ENCODE measurements around the gene D2HGDH. TPM values are rescaled to one million over a fixed set of nuclear protein-coding genes. Genes with fewer than 3 reads are reported as not detected.
"Not testable (repeated sequence)": the region's sequence is repeated elsewhere in the genome, so short reads cannot be mapped to it uniquely, and the experiment has no call there.

The D2HGDH gene
- total and polyA plus RNA-seq, 5 donors: 16.0 to 22.3 (median 16.9) TPM

DNA sequence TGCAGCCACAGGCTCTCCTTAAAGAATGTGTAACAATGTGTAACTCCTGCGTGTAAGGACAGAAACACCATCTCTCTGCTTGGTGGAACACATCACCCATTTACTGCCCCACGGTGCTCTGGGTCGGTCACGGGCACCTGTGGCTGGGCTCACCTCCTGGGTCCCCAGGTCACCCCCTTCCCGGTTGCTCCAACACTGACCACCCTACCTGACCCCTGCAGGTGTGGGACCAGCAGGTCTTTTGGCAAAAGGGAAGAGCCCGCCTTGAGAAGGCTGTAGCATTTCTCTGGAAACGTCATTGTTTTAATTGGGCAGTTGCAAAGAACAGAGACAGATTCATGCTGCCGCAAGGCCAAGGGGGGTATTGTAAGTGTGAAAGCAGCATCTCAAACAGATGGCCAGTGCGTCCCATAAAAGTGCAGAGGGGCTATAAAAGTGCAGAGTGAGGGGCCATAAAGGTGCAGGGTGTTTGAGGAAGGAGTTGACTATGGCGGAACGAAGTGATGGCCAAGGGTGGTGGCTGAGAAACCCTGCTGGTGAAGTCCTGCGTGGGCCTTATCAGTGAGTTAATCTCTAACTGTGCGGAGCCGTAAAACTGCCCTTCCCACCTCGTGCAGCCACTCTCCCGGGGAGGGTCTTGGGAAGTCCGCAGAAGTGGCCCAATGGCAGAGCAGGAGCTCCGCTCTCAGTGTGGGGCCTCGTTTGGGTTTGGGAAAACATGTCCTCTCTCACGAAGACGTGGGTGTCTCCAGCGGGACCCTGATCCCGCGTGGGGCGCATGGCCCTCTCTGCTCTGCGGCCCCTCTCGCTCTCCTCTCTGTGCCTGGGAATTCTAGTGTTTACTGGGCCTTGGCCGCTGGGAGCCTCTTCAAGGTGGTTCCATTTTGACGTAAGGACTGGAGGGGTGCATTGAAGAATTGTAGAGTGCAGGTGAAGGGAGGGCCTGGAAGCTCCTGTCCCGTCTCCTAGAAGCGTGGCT, 60.9 kb downstream of the D2HGDH start:
- H3K9me3 ChIP-seq (ENCODE audit: control insufficient read depth, low read length): no peaks in the 10 kb centered on the region
- no peak for DNase-seq
- no peak for ATAC-seq

DNA sequence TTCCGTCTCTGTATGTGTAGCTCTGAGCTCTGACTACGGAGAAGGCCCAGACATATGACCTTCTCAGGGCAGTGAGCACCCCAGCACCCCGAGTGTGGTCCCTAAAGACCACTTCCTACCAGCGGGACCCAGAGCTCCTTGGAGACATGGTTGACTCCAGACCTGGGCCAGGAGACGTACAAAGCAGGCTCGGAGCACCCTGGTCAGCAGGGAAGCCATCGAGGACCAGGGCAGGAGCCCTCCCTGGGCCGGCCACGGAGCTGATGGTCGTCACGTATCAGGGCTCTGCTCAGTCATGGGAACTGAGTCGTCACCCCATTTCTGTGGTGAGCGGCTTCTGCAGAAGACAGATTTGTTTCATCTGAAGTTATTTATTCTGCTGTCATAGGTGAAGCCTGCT, 61.8 kb downstream of the D2HGDH start:
- DNase-seq (no peak), ATAC-seq (no peak)
- intact Hi-C loops (cut with DNase I): no loop called here

More for the DNA sequence above, 60.9 kb downstream of the D2HGDH start:
- WGBS: 84% methylated on average over 31 of the region's 31 CpGs
- Histone ChIP-seq H3K4me1 (ENCODE audit: control insufficient read depth, insufficient read depth, low read length) (no peaks in the 10 kb centered on the region), H3K4me3 (ENCODE audit: low read length) (no peak overlapping the region), H3K27me3 (ENCODE audit: control insufficient read depth, insufficient read depth) (no peaks in the 10 kb centered on the region), H3K27ac (ENCODE audit: low read length) (no peak overlapping the region)
- intact Hi-C loops (cut with DNase I): no loop called here

DNA sequence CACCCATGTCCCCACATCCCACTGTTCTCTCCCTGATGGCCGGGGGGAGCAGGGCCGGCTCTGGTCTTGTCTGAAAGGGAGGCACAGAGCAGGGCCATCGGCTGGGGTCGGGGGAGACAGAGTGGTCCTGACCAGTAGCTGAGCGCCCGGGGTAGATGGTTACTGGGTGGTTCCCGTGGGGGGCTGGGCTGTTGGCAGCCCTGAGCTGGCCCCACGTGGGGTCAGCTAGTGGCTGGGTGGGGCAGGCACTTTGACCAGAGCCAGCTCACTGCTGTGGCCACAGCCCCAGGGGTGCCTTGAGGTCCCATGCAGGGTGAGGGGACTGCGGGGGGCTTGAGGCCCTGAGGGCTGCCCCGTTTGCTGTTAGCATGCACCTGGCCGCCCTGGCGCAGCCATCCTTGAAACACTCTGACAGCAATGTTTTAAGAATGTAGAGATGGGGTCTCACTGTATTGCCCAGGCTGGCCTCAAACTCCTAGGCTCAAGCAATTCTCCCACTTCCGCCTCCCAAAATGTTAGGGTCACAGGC, 62.2 kb downstream of the D2HGDH start:
- H3K27me3 ChIP-seq (ENCODE audit: control insufficient read depth, insufficient read depth): no peaks in the 10 kb centered on the region
- no peak overlapping the region for H3K27ac ChIP-seq (ENCODE audit: low read length)
- WGBS: 90% methylated on average over 13 of the region's 13 CpGs
- H3K9me3 ChIP-seq (ENCODE audit: control insufficient read depth, low read length): no peaks in the 10 kb centered on the region
- intact Hi-C loops (cut with DNase I): no loop called here
- no peak overlapping the region for H3K4me3 ChIP-seq (ENCODE audit: low read length)
- peak in 2 of 3 donors; percentile 14 to 46 for DNase-seq
- ATAC-seq: no peak
- no peaks in the 10 kb centered on the region for H3K4me1 ChIP-seq (ENCODE audit: control insufficient read depth, insufficient read depth, low read length)

More for the DNA sequence above, 61.8 kb downstream of the D2HGDH start:
- no peaks in the 10 kb centered on the region for H3K9me3 ChIP-seq (ENCODE audit: control insufficient read depth, low read length)
- no peak overlapping the region for H3K27ac ChIP-seq (ENCODE audit: low read length)
- WGBS: 94% methylated on average over 13 of the region's 13 CpGs
- no peaks in the 10 kb centered on the region for H3K27me3 ChIP-seq (ENCODE audit: control insufficient read depth, insufficient read depth)
- no peaks in the 10 kb centered on the region for H3K4me1 ChIP-seq (ENCODE audit: control insufficient read depth, insufficient read depth, low read length)
- no peak overlapping the region for H3K4me3 ChIP-seq (ENCODE audit: low read length)

DNA sequence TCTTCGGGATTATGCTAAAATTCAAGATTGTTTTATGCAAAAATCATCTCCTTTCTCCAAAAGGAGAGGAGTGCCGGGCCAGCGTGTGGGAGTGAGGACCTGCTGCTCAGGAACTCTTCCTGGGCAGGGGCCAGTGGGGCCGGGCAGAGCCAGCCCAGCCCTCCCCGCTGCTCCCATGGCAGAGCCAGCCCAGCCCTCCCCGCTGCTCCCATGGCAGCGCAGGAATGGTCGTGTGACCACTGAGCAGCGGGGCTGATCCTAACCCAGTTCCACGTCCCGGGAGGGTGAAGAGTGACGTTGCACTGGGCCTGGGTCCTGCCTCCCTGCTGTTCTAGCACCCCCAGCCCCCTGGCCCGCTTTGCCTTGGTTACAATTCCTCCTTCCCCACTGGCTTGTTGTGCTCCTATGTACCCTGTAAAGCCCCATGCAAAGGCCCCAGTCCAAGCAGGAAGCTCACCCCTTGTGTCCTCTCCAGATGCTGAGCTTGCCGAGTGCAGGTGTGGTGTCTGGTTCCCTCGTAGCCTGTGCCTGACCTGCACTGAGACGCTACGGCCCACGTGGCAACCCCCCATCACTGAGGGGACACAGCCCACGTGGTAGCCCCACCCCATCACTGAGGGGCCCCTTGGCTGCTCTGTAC, 63.1 kb downstream of the D2HGDH start:
- no peaks in the 10 kb centered on the region for H3K27me3 ChIP-seq (ENCODE audit: control insufficient read depth, insufficient read depth)
- ATAC-seq: no peak
- H3K9me3 ChIP-seq (ENCODE audit: control insufficient read depth, low read length): no peaks in the 10 kb centered on the region
- intact Hi-C loops (cut with DNase I): no loop called here
- no peak overlapping the region for H3K4me3 ChIP-seq (ENCODE audit: low read length)
- H3K4me1 ChIP-seq (ENCODE audit: control insufficient read depth, insufficient read depth, low read length): no peaks in the 10 kb centered on the region
- peak in 2 of 3 donors; percentile 35 to 52 for DNase-seq
- H3K27ac ChIP-seq (ENCODE audit: low read length): no peak overlapping the region
- WGBS: 77% methylated on average over 19 of the region's 19 CpGs

DNA sequence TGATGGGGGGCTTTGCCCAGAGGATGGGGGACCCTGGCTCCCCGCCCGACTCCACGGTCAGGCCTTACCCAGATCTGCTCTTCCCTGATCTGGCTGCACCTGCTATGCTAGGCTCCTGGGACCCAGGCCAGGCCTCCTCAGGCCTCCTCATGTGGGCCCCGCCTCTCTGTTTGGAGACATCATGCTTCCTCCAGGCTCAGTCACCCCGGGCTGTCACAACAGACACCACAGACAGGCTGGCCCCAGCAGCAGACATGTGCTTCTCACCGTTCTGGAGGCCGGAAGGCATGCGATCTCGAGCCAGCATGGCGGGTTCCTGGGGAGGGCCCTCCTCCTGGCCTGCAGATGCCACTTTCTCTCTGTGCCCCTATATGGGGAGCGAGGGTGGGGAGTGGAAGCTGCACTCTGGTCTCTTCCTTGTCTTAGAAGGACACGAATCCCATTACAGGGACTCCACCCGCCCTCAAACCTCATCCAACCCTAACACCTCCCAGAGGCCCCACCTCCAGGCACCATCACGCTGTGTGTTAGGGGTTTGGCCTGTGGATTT, 63.7 kb downstream of the D2HGDH start:
- Histone ChIP-seq H3K27ac (ENCODE audit: low read length) (no peak overlapping the region), H3K9me3 (ENCODE audit: control insufficient read depth, low read length) (no peaks in the 10 kb centered on the region), H3K4me1 (ENCODE audit: control insufficient read depth, insufficient read depth, low read length) (no peaks in the 10 kb centered on the region), H3K27me3 (ENCODE audit: control insufficient read depth, insufficient read depth) (no peaks in the 10 kb centered on the region), H3K4me3 (ENCODE audit: low read length) (no peak overlapping the region)
- DNase-seq (peak in 2 of 3 donors; percentile 13 to 48), ATAC-seq (no peak)
- intact Hi-C loops (cut with DNase I): no loop called here
- WGBS: 82% methylated on average over 14 of the region's 14 CpGs

DNA sequence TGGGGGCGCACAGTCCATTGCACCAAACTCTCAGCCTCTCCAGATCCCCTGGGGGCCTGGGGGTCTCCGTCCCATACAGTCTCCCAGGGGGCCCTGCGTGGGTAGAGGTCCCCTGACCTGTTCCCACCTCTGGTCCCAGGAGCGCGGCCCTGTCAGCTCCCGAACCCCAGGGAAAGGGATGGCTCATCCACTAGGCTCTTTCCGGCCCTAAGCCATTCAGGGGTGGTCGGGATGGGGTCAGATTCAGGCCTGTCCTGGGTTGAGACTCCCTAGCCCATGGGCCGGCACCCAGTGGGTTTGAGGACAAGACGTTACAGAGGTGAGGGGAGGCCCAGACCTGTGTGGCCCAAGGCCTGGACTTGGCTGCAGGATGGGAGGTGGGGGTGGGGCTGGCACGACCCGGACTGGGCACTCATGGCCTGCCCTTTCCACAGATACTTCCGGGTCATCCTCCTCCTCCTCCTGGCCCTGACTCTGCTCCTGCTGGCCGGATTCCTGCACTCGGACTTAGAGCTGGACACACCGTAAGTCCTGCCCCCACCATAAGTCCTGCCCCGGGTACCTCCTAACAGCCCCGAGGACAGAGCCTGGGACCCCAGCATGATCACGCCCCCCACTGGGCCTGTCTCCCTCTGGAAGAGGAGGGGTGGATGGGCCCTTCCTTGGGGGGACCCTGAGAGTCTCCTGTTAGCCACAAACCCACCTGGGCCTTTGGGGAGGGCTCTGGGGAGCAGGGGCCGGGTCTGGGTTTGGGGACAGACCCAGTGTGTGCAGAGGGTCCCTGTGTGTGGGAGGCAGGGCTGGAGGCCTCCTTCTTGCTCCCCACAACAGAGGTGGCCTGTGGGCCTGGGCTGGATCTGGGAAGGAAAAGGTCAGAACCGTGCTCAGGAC, 64.4 kb downstream of the D2HGDH start:
- H3K9me3 ChIP-seq (ENCODE audit: control insufficient read depth, low read length): no peaks in the 10 kb centered on the region
- no peaks in the 10 kb centered on the region for H3K4me1 ChIP-seq (ENCODE audit: control insufficient read depth, insufficient read depth, low read length)
- DNase-seq (peak; percentile 8 to 35 (median 31)), ATAC-seq (no peak)
- H3K27me3 ChIP-seq (ENCODE audit: control insufficient read depth, insufficient read depth): no peaks in the 10 kb centered on the region
- 91% methylated on average over 21 of the region's 21 CpGs for WGBS
- no peak overlapping the region for H3K27ac ChIP-seq (ENCODE audit: low read length)
- intact Hi-C loops (cut with DNase I): no loop called here
- no peak overlapping the region for H3K4me3 ChIP-seq (ENCODE audit: low read length)

DNA sequence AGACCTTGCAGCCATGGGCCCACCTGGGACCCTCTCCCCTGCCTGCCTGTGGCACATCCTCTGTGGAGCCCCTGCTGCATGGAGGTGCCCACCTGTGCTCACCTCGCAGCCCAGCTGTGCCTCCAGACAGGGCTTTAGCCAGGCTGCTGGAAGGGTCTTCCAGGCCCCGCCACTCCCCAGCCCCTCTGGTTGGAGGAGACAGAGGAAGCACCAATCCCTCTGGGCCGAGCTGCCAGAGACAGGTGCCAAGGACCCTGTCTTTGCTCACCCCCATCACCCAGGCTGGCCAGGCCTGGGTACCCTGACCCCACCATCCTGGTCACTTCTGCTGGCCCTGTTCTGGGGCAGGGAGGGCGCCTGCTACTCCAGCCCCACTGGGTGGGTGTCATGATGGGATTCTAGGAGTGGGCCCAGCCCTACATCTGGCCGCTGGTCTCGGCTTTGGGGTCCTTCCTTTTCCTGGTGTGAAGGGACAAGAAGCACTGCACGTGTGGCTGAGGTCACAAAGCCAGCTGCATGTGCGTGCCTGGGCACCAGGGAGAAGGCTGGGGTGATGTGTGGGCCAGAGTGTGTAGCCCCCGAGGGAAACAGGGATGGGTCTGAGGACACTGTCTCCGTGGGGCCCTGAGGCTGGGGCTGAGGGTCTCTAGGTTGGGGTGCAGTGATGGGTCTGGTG, 65.2 kb downstream of the D2HGDH start:
- Histone ChIP-seq H3K27me3 (ENCODE audit: control insufficient read depth, insufficient read depth) (no peaks in the 10 kb centered on the region), H3K27ac (ENCODE audit: low read length) (no peak overlapping the region), H3K4me1 (ENCODE audit: control insufficient read depth, insufficient read depth, low read length) (no peaks in the 10 kb centered on the region), H3K9me3 (ENCODE audit: control insufficient read depth, low read length) (no peaks in the 10 kb centered on the region), H3K4me3 (ENCODE audit: low read length) (no peak overlapping the region)
- DNase-seq (peak in 2 of 3 donors; percentile 31 to 42), ATAC-seq (no peak)
- intact Hi-C loops (cut with DNase I): no loop called here
- WGBS: 88% methylated on average over 10 of the region's 10 CpGs

DNA sequence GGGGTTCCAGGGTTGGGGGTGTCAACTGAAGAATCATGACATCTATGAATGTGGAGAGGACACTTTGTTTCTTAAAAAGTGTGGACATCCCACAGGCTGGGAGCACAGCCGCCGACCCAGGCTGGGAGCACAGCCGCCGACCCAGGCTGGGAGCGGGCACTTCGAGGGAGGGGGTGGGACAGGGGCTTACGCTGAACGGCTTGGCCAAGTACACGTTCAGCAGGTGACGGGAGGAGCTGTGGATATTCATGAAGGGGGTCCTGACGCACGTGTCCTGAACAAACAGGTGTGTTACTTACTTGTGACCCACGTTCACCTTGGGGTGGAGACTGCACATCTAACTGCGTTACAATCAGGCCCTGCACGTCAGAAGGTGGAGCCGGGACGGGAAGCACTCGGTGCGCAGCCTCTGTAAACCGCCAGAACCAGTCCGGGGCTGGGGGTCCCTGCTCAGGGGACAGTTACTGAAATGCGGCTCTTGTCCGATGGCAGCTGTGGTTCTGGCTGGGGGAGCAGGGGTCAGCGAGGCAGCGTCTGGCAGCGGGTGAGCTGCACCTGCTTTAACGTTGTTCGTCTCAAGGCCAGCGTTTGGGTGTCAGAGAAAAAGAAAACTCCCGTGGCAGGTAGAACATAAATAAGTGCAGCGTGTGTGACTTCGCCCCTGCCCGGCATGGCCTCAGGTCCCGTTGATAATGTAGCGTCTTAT, 65.9 kb downstream of the D2HGDH start:
- peak in 1 of 3 donors; percentile 40 for DNase-seq
- H3K27ac ChIP-seq (ENCODE audit: low read length); H3K4me1 ChIP-seq (ENCODE audit: control insufficient read depth, insufficient read depth, low read length); H3K4me3 ChIP-seq (ENCODE audit: low read length); H3K27me3 ChIP-seq (ENCODE audit: control insufficient read depth, insufficient read depth); H3K9me3 ChIP-seq (ENCODE audit: control insufficient read depth, low read length); ATAC-seq; intact Hi-C loops (cut with DNase I): not testable (repeated sequence)
- 82% methylated on average over 35 of the region's 35 CpGs for WGBS

DNA sequence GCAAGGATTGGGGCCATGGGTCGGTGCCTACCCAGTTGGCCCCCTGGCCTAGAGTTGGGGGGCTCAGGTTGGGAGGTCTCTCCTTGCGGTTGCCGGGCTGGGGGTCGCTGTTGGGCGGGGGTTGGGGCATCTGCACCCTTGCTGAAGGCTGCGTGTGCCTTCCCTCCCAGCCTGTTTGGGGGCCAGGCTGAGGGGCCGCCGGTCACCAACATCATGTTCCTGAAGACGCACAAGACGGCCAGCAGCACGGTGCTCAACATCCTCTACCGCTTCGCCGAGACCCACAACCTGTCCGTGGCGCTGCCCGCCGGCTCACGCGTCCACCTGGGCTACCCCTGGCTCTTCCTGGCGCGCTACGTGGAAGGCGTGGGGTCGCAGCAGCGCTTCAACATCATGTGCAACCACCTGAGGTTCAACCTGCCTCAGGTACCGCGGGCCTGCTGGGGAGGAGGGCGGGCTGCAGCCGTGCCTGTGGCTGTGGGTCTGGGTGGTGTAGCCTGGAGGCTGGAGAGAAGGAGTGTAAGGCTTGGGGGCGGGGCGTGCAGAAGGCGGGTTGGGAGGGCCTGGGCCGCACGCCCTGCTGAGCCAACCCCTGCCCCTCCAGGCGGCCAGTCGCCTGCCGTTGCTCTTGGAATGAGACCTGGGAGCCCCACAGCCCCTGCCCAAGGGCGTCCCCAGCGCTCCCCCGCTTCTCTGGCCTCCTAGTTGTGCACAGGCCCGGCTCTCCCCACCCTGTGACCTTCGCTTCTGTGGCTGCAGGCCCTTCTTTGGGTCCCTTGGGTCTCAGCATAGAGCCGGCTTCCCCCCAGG, 67.4 kb downstream of the D2HGDH start:
- no peak overlapping the region for H3K4me3 ChIP-seq (ENCODE audit: low read length)
- no peaks in the 10 kb centered on the region for H3K4me1 ChIP-seq (ENCODE audit: control insufficient read depth, insufficient read depth, low read length)
- 72% methylated on average over 44 of the region's 44 CpGs for WGBS
- intact Hi-C loops (cut with DNase I): no loop called here
- no peaks in the 10 kb centered on the region for H3K9me3 ChIP-seq (ENCODE audit: control insufficient read depth, low read length)
- DNase-seq: peak; percentile 10 to 51 (median 47)
- no peaks in the 10 kb centered on the region for H3K27me3 ChIP-seq (ENCODE audit: control insufficient read depth, insufficient read depth)
- H3K27ac ChIP-seq (ENCODE audit: low read length): no peak overlapping the region
- peak in 1 of 2 donors; percentile 12 for ATAC-seq

Data from right cardiac atrium (tissue), 5 donors.